ENCODE data around the gene EVC. TPM values are rescaled to one million over a fixed set of nuclear protein-coding genes. Genes with fewer than 3 reads are reported as not detected.

Gene EVC
- total RNA-seq, 1 donor from 2014 or later, result 41.4 TPM

GRCh38 chr4:5772528-5773270 lies 61.7 kb downstream of the EVC start:
- Histone ChIP-seq H3K36me3 (ENCODE audit: control insufficient read depth, insufficient read depth, low read length) (peaks cover 4% of the 10 kb centered on the region), H3K27me3 (ENCODE audit: control insufficient read depth, insufficient read depth, low read length) (no peaks in the 10 kb centered on the region), H3K4me3 (ENCODE audit: low read depth, low read length) (no peak overlapping the region)
- DNase-seq (ENCODE audit: low read depth), result no peak
- no peak for TF ChIP-seq CTCF (IDR thresholded peaks at IDR 0.05; ENCODE audit: insufficient read depth, low read length, poor library complexity, severe bottlenecking)

DNA sequence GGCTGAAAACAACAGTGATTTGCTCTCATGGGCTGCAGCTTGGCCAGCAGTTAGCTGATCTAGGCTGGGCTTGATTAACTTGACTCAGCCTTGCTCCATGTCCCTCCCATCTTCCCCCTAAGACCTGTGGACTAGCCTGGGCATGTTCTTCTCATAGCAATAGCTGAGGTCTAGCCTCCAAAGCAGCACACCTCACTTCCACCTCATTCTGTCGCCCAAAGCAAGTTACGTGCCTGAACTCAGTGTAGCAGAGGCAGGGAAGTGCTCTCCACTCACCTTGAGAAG lies 62.2 kb downstream of the EVC start:
- no peak for TF ChIP-seq CTCF (IDR thresholded peaks at IDR 0.05; ENCODE audit: insufficient read depth, low read length, poor library complexity, severe bottlenecking)
- no peak for DNase-seq (ENCODE audit: low read depth)
- Histone ChIP-seq H3K27me3 (ENCODE audit: control insufficient read depth, insufficient read depth, low read length) (no peaks in the 10 kb centered on the region), H3K36me3 (ENCODE audit: control insufficient read depth, insufficient read depth, low read length) (peaks cover 4% of the 10 kb centered on the region), H3K4me3 (ENCODE audit: low read depth, low read length) (no peak overlapping the region)

GRCh38 chr4:5774416-5775036 lies 63.5 kb downstream of the EVC start:
- Histone ChIP-seq H3K4me3 (ENCODE audit: low read depth, low read length) (no peak overlapping the region), H3K36me3 (ENCODE audit: control insufficient read depth, insufficient read depth, low read length) (peaks cover 4% of the 10 kb centered on the region), H3K27me3 (ENCODE audit: control insufficient read depth, insufficient read depth, low read length) (no peaks in the 10 kb centered on the region)
- no peak for TF ChIP-seq CTCF (IDR thresholded peaks at IDR 0.05; ENCODE audit: insufficient read depth, low read length, poor library complexity, severe bottlenecking)
- no peak for DNase-seq (ENCODE audit: low read depth)

GRCh38 chr4:5776510-5776909 lies 65.5 kb downstream of the EVC start:
- TF ChIP-seq CTCF (IDR thresholded peaks at IDR 0.05; ENCODE audit: insufficient read depth, low read length, poor library complexity, severe bottlenecking), result no peak

GRCh38 chr4:5780831-5781480 lies 70.0 kb downstream of the EVC start:
- no peak for DNase-seq (ENCODE audit: low read depth)
- H3K4me3 ChIP-seq (ENCODE audit: low read depth, low read length), result no peak overlapping the region

More at GRCh38 chr4:5776510-5776909, 65.5 kb downstream of the EVC start:
- peaks cover 5% of the 10 kb centered on the region for H3K36me3 ChIP-seq (ENCODE audit: control insufficient read depth, insufficient read depth, low read length)
- no peak overlapping the region for H3K4me3 ChIP-seq (ENCODE audit: low read depth, low read length)
- no peak for DNase-seq (ENCODE audit: low read depth)
- H3K27me3 ChIP-seq (ENCODE audit: control insufficient read depth, insufficient read depth, low read length), result no peaks in the 10 kb centered on the region

More at GRCh38 chr4:5780831-5781480, 70.0 kb downstream of the EVC start:
- no peak for TF ChIP-seq CTCF (IDR thresholded peaks at IDR 0.05; ENCODE audit: insufficient read depth, low read length, poor library complexity, severe bottlenecking)
- H3K27me3 ChIP-seq (ENCODE audit: control insufficient read depth, insufficient read depth, low read length), result no peaks in the 10 kb centered on the region
- peaks cover 4% of the 10 kb centered on the region for H3K36me3 ChIP-seq (ENCODE audit: control insufficient read depth, insufficient read depth, low read length)

All from kidney epithelial cell (primary cell).